K562 (cell line): Measurements from ENCODE around the gene MFSD12. TPM values are rescaled to one million over a fixed set of nuclear protein-coding genes. Genes with fewer than 3 reads are reported as not detected.
A peak's percentile ranks its signal among the peaks of the same experiment; 100 is the strongest.

Source experiments
- CTCFL ChIP-seq: IDR thresholded peaks from 2 replicates; pipeline ENCODE4 v1.6.1; 2011; ENCODE audit warnings: borderline replicate concordance, low read depth, mild to moderate bottlenecking, moderate library complexity, low read length; ENCODE audit not compliant: insufficient read depth, poor library complexity, severe bottlenecking
- DDX20 ChIP-seq: fragments of 450-650 bp; IDR thresholded peaks from 2 replicates; pipeline ENCODE4 v1.6.1; 2016; ENCODE audit warnings: missing genetic modification characterization, low read depth, mild to moderate bottlenecking, missing compliant biosample characterization, moderate library complexity
- KAT2B ChIP-seq: IDR thresholded peaks from one replicate; pipeline ENCODE4 v1.6.1; 2012; ENCODE audit warnings: low read depth, mild to moderate bottlenecking, control low read depth, inconsistent platforms, low read length, moderate library complexity
- MCM2 ChIP-seq: fragments of 450-650 bp; IDR thresholded peaks from 2 replicates; pipeline ENCODE4 v1.6.1; 2017; ENCODE audit warnings: low read depth, mild to moderate bottlenecking
- MTA1 ChIP-seq: fragments of 450-650 bp; IDR thresholded peaks from 2 replicates; pipeline ENCODE4 v1.6.1; 2017; ENCODE audit warnings: borderline replicate concordance
- MTA3 ChIP-seq: fragments of 450-650 bp; formaldehyde crosslinking; IDR thresholded peaks from 2 replicates; pipeline ENCODE4 v1.6.1; 2017; ENCODE audit warnings: mild to moderate bottlenecking, borderline replicate concordance
- NKRF ChIP-seq: fragments of 450-650 bp; IDR thresholded peaks from 2 replicates; pipeline ENCODE4 v1.6.1; 2016; ENCODE audit warnings: borderline replicate concordance
- PCBP1 ChIP-seq: fragments of 200-400 bp; formaldehyde crosslinking; IDR thresholded peaks from 2 replicates; pipeline ENCODE4 v1.6.1; 2018; ENCODE audit warnings: mild to moderate bottlenecking, low read depth, low read length; ENCODE audit not compliant: poor library complexity, severe bottlenecking
- POLR3G ChIP-seq: IDR thresholded peaks from 2 replicates; pipeline ENCODE4 v1.6.1; 2011; ENCODE audit not compliant: insufficient read length, insufficient replicate concordance; ENCODE audit errors: extremely low read depth
- SIRT6 ChIP-seq: IDR thresholded peaks from one replicate; pipeline ENCODE4 v1.6.1; 2012; ENCODE audit warnings: low read depth, mild to moderate bottlenecking, control low read depth, inconsistent platforms, low read length, moderate library complexity
- TARDBP ChIP-seq: fragments of 450-650 bp; IDR thresholded peaks from 2 replicates; pipeline ENCODE4 v1.6.1; 2016
- TGIF2 ChIP-seq: sonication (generic); formaldehyde crosslinking; IDR thresholded peaks from 2 replicates; pipeline ENCODE4 v1.8.1; 2022; ENCODE audit warnings: mild to moderate bottlenecking, missing genetic modification reagents, moderate library complexity
- TOE1 ChIP-seq, 2 experiments: fragments of 450-650 bp in 1 of 2; sonication (generic) in 1 of 2; formaldehyde crosslinking in 1 of 2; IDR thresholded peaks; 2 replicates each; pipeline versions ENCODE4 v1.7.1 to v1.8.0; 2016 to 2022; ENCODE audit warnings: borderline replicate concordance in 2 of 2, mild to moderate bottlenecking in 2 of 2, antibody characterized with exemption in 1 of 2, inconsistent platforms in 1 of 2, low read depth in 1 of 2, missing genetic modification reagents in 1 of 2, moderate library complexity in 1 of 2
- ZNF436 ChIP-seq: fragments of 250-450, 450-650 bp; sonication (Bioruptor Pico); formaldehyde crosslinking; IDR thresholded peaks from 2 replicates; pipeline ENCODE4 v1.7.0; 2020; ENCODE audit warnings: mild to moderate bottlenecking
- ZNF609 ChIP-seq: sonication (generic); formaldehyde crosslinking; IDR thresholded peaks from 2 replicates; pipeline ENCODE4 v1.8.1; 2023; ENCODE audit warnings: missing genetic modification reagents, mild to moderate bottlenecking, borderline replicate concordance
- polyA plus RNA-seq, 8 experiments: library from polyadenylated mRNA; depleted of rRNA in 4 of 8; stranded (reverse) in 5 of 8; unstranded in 3 of 8; fragments of >200 nt; fragmentation: Nextera tagmentation in 2 of 8; fragmentation: Illumina TruSeq in 1 of 8; extraction: Ambion mirVana in 2 of 8; extraction: Trizol in 1 of 8; gene quantifications; 2 replicates each; pipeline versions ENCODE4 v1.2.1 to v1.2.3, GENCODE V29; 2011 to 2014; ENCODE audit warnings: inconsistent platforms in 1 of 8, missing spikeins in 1 of 8
- total RNA-seq, 7 experiments: library from RNA; depleted of rRNA in 6 of 7; stranded (reverse); fragments of >200 nt in 6 of 7; fragmentation: Illumina TruSeq in 2 of 7; extraction: Trizol in 2 of 7; gene quantifications; 2 replicates each; pipeline versions ENCODE4 v1.2.1 to v1.2.3, GENCODE V29; 2011 to 2021; ENCODE audit warnings: low replicate concordance in 1 of 7

MFSD12 gene
- total and polyA plus RNA-seq, 9 of the 15 experiments (the other 6 are each of a cell fraction or from before 2014, with no cell fraction given), result 0.69 to 112 (median 31.8) TPM

- peak; percentile 38; the same call in 1 of the 2 replicates for TF ChIP-seq NKRF
- TF ChIP-seq TOE1 (IDR thresholded peaks at IDR 0.05; ENCODE audit: borderline replicate concordance), result 0 out of 2 replicates have a peak, but pooled peaks have one; percentile 52
- no peak for TF ChIP-seq TOE1 (CRISPR knock-in tag; IDR thresholded peaks at IDR 0.05; ENCODE audit: borderline replicate concordance, low read depth)
- TF ChIP-seq ZNF436, result peak; percentile 85
- no peak for TF ChIP-seq TARDBP
- TF ChIP-seq POLR3G, result no peak
- TF ChIP-seq MTA1, result peak; percentile 50; the same call in 1 of the 2 replicates
- TF ChIP-seq PCBP1, result peak; percentile 35
- TF ChIP-seq MTA3, result peak; percentile 64; the same call in 1 of the 2 replicates
- TF ChIP-seq CTCFL, result peak; percentile 74
- no peak for TF ChIP-seq TGIF2
- no peak for TF ChIP-seq ZNF609
- peak; percentile 65 for TF ChIP-seq SIRT6
- TF ChIP-seq DDX20 (tag), result no peak
- no peak for TF ChIP-seq MCM2
- no peak for TF ChIP-seq KAT2B
Observed at GRCh38 chr19:3544742-3545668, 12.4 kb downstream of the MFSD12 start (continued).
